Measurements from ENCODE around the gene IDH1.

DNA sequence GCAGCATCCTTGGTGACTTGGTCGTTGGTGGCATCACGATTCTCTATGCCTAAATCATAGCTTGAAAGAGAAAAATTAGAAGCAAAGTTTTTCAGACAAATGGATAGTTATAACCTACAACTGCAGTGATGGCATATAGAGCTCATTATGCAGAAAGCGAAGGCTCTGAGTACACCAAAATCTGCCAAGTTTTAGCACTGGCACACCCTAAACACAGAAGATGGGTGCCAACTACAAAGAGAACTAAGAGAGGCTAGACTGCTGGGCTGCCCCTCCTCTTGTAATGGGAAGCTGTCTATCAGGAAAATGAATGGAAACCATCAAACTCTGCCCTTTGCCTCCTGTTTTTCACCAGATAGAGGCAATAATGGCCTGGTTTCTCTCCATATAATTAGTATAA, 6.3 kb downstream of the IDH1 start:
- TF ChIP-seq, protein P1, sequence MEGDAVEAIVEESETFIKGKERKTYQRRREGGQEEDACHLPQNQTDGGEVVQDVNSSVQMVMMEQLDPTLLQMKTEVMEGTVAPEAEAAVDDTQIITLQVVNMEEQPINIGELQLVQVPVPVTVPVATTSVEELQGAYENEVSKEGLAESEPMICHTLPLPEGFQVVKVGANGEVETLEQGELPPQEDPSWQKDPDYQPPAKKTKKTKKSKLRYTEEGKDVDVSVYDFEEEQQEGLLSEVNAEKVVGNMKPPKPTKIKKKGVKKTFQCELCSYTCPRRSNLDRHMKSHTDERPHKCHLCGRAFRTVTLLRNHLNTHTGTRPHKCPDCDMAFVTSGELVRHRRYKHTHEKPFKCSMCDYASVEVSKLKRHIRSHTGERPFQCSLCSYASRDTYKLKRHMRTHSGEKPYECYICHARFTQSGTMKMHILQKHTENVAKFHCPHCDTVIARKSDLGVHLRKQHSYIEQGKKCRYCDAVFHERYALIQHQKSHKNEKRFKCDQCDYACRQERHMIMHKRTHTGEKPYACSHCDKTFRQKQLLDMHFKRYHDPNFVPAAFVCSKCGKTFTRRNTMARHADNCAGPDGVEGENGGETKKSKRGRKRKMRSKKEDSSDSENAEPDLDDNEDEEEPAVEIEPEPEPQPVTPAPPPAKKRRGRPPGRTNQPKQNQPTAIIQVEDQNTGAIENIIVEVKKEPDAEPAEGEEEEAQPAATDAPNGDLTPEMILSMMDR (IDR thresholded peaks at IDR 0.05): no peak
- no peak for TF ChIP-seq POLR2A (IDR thresholded peaks at IDR 0.05)

All from ovary (tissue), 3 donors.